Stimulated activated CD4-positive, alpha-beta T cell treated with anti-CD3 and anti-CD28 coated beads, TNF-alpha, amount 100 ng/mL, for 48 hours (primary cell): Measurements from ENCODE around the gene LRIF1.
A peak's percentile ranks its signal among the peaks of the same experiment; 100 is the strongest.
"Not testable (repeated sequence)": the region's sequence is repeated elsewhere in the genome, so short reads cannot be mapped to it uniquely, and the experiment has no call there.

Experiments used
- DNase-seq, 3 donors: peaks; one replicate each; pipeline ENCODE4 v3.0.0-alpha.2; 2020; ENCODE audit warnings: low read depth in 3 of 3

The LRIF1 gene

DNA sequence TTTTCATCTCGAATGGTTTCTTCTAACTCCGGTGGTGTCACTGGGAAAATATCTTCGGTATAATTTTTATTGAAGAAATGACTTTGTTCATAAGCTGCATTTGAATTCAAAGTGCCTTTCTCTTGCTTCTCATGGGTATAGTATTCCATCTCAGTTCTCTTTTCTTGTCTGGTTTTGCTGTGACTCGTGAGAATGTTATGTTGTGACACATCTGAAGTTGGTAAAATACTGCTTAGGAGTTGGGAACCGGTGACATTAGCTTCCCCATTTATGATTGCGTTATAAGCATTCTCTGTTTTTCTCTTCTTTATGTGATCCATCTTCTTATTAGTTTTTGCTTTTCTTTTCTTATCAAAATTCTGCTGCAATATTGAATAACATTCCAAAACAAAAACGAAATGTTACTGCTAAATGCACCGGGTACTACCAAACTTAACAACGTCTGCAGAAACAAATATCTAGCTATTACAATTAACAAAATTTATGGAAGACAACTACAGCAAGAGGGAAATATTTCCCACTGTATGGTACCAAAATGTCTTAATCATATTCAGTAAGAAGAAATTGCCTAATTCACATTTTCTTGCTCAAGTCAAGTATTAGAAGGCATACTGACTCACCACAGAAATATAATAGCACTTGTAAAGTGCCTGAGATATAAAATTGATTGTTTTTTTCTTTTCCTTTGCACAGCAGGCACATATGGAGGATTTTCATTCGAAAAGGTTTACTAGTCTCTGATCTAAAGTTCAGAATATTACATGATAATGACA lies 15.5 kb downstream of the LRIF1 start:
- no peak for DNase-seq

DNA sequence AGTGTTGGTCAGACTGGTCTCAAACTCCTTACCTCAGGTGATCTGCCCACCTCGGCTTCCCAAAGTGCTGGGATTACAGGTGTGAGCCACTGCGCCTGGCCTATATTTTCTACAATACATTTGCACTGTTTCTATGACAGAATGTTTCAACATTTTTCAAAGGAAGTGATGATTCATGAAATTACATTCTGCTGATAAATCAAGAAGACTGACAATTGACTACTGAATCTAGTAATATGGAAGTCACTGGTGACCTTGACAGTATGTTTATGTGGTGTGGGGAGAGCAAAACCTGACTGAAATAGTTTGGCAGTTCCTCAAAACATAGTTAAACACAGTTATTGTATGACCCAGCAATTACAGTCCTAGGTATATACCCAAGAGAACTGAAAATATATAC lies 18.1 kb downstream of the LRIF1 start:
- DNase-seq, result no peak

- no peak for DNase-seq
Observed at GRCh38 chr1:110944806-110945205, 18.9 kb downstream of the LRIF1 start.

GRCh38 chr1:110936567-110936966 lies 27.2 kb downstream of the LRIF1 start:
- no peak for DNase-seq

GRCh38 chr1:110931097-110931496 lies 32.6 kb downstream of the LRIF1 start:
- not testable (repeated sequence) for DNase-seq

GRCh38 chr1:110928904-110929303 lies 34.8 kb downstream of the LRIF1 start:
- DNase-seq, result no peak

DNA sequence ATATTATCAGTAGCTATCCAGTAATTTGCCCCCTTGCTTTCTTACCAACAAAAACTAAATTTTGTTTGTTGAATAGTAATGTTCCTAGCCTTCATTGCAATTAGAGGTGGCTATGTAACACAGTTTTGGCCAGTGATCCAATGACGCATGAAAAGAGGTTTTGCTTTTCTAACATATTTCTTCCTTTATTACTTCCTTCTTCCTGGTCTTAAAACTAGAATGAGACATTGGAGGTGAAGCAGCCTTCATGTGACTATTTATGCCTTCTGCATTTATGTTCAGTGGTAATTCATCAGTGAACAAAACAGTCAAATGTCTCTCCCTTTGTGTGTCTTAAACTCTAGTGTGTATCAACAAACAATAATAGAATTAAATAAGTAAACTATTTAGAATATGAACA lies 35.5 kb downstream of the LRIF1 start:
- no peak for DNase-seq

- DNase-seq, result no peak
Observed at GRCh38 chr1:110927484-110928075, 36.1 kb downstream of the LRIF1 start.

DNA sequence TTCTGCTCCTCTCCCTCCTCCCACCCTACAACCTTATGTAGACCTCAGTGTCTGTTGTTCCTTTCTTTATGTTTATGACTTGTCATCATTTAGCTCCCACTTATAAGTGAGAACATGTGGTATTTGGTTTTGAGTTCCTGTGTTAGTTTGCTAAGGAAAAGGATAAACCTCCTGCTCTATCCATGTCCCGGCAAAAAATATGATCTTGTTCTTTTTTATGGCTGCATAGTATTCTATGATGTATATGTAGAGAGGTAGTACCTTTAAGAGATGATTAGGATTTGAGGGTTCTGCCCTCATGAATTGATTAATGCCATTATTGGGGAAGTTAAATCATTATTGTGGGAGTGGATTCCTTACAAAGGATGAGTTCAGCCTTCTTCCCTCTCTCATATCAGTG lies 41.8 kb downstream of the LRIF1 start:
- DNase-seq, result no peak

DNA sequence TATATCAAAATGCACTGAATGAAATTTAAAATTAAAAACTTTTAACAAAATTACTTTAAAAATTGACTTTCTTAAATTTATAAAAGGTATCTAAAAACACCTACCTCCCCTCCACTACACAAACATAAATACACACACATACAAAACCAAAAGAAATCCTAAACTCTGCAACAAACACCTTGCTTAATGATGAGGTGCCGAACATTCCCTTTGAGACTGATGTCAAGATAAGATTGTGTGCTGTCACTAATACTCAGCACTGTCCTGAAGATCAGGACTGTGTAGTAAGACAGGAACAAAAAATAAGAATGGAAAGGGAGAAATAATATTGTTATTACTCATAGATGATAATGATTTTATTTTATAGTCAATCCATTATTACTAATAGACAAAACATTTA lies 45.7 kb downstream of the LRIF1 start:
- no peak for DNase-seq

- DNase-seq, result peak in 2 of 3 donors; percentile 4 to 9
Observed at GRCh38 chr1:110916669-110917306, 46.9 kb downstream of the LRIF1 start.

GRCh38 chr1:110916274-110916668 lies 47.5 kb downstream of the LRIF1 start:
- no peak for DNase-seq

DNA sequence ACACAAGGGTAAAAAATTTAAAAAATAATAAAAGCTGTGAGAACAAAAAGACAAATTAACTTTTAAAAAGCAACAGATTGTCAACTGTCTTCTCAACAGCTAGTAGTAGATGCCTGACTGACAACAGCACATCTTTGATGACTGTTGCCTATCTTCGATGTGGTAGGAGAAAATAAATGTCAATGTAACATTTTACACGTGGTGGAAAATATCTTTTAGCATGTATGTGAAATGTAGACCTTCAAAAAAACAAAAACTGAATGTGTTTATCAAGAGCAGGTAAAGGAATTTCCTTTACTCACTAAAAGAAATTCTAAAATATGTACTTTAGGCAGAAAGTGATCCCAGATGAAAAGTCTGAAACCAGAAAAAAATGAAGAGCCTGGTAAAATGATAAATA lies 47.9 kb downstream of the LRIF1 start:
- DNase-seq, result no peak

GRCh38 chr1:110914676-110915075 lies 49.0 kb downstream of the LRIF1 start:
- no peak for DNase-seq

- DNase-seq, result no peak
Observed at GRCh38 chr1:110912784-110913183, 50.9 kb downstream of the LRIF1 start.

GRCh38 chr1:110903853-110904500 lies 59.7 kb downstream of the LRIF1 start:
- DNase-seq, result no peak

DNA sequence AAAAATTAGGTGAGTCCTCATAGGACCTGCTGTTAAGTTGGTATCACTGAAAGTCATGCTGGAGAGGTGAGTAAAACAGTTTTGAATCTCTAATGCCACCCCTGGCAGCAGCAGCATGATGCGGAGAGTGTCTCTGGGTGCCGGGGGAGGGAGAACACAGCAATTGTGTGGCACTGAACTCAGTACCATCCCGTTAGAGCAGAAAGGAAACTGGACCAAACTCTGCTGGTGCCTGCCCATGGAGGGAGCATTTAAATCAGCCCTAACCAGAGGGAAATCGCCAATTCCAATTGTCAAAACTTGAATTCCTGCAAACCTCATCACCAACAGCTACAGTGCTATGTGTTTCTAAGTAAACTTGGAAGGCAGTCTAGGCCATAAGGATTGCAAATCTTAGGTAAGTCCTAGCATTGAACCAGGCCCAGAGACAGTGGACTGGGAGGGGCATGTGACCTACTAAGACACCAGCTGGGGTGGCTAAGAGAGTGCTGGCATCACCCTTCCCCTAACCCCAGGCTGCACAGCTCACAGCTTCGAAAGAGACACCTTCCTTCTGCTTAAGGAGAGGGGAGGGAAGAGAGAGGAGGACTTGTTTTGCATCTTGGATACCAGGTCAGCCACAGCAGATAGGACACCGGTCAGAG lies 60.8 kb downstream of the LRIF1 start:
- DNase-seq, result no peak

DNA sequence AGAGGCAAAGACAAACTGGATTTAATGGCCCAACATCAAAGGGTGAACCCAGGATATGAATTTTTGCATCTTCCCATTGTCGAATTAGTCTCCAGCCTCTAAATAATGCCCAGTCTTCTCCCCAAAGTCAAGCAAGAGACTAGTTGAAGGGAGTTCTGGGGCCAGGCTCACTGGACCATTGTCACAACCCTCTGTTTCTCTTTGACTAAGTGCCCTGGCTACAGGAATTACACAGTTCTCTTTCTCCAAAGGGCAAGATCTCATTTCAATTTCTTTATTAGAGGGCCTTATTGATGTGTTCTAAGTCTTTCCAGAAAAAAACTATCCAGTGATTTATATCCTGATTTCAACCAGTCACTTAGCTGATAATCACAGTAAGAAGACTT lies 64.3 kb downstream of the LRIF1 start:
- DNase-seq, result no peak

GRCh38 chr1:110898734-110899457 lies 64.8 kb downstream of the LRIF1 start:
- no peak for DNase-seq

DNA sequence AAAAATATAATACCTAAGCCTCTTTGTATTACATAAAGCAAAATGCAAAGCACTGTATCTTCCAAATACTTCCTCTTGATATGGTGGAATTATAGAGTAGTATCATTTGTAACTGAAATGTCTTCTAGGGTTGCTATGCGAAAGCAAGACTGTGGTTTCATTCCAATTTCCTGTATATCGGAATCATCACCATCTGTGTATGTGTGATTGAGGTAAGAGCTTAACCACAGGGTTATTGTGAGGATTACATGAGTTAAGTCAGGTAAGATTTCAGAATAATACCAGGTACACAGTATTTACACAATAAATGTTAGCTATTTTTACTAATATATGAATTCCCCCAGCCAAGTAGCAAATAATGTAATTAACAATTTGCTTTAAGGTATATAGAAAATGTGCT lies 66.0 kb downstream of the LRIF1 start:
- DNase-seq, result no peak
